ENCODE results near the gene CDPF1.

The CDPF1 gene

DNA sequence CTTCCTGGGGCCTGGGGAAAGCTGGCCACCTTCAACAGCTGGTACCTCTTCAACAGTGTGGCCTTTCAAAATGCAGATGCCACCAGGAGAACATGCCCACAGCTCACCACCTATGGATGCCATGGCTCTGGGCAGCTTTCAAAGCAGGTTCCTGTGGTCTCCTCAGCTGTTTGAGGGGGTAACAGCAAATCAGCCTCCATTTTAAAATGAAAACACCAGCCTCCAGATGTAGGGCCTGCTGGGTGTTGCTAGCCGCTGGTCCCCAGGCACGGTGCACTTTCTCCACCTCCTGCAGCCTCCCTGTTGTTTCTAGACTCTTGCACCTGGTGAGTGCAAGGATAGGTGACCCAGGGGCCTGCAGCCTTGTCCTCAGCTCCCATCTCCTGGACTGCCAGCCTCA is 10.0 kb downstream of the CDPF1 start:
- TF ChIP-seq CTCF (IDR thresholded peaks at IDR 0.05; ENCODE audit: borderline replicate concordance, control extremely low read depth, extremely low read depth, insufficient read depth, missing control alignments) = no peak
- no peak for DNase-seq (ENCODE audit: low spot score)
- in situ Hi-C loops (cut with MboI; ENCODE audit: low sequenced_read_pairs, unreplicated experiment) = no loop called here

- TF ChIP-seq CTCF (IDR thresholded peaks at IDR 0.05; ENCODE audit: borderline replicate concordance, control extremely low read depth, extremely low read depth, insufficient read depth, missing control alignments) = no peak
- no peak for DNase-seq (ENCODE audit: low spot score)
- in situ Hi-C loops (cut with MboI; ENCODE audit: low sequenced_read_pairs, unreplicated experiment) = no loop called here
These were observed 10.6 kb downstream of the CDPF1 start for GRCh38 chr22:46239261-46240048.

- no peak for DNase-seq (ENCODE audit: low spot score)
- in situ Hi-C loops (cut with MboI; ENCODE audit: low sequenced_read_pairs, unreplicated experiment) = no loop called here
These were observed 11.6 kb downstream of the CDPF1 start for GRCh38 chr22:46238541-46238940.

DNA sequence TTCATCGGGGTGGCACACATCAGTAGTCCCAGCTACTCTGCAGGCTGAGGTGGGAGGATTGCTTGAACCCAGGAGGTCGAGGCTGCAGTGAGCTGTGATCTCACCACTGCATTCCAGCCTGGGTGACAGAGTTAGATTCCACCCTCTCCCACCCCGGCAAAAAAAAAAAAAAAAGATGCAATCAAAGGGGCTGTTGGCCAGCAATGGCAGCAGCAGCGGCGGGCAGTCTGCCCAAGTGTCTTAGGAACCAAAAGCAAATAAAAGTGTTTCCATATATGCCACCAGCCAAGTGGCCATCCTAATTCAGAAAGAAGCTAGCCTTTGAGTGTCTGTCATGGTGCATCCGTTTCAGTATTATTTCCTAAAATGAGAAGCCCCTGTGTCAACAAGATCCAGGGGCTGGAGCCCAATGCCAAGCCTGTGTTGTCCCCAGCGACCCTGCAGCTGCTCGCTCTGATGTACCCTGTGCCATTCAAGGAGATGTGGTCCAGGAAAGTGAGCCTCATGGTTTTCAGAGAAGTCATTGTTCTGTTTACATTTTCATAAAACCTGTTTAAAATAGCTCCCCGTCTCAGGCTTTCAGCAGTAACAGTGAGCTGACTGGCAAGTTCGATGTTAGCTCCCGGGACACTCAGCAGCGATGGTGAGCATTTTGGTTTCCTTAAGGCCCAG is 12.5 kb downstream of the CDPF1 start:
- DNase-seq (ENCODE audit: low spot score) = no peak

More at GRCh38 chr22:46238541-46238940, 11.6 kb downstream of the CDPF1 start:
- TF ChIP-seq CTCF (IDR thresholded peaks at IDR 0.05; ENCODE audit: borderline replicate concordance, control extremely low read depth, extremely low read depth, insufficient read depth, missing control alignments) = no peak

DNA sequence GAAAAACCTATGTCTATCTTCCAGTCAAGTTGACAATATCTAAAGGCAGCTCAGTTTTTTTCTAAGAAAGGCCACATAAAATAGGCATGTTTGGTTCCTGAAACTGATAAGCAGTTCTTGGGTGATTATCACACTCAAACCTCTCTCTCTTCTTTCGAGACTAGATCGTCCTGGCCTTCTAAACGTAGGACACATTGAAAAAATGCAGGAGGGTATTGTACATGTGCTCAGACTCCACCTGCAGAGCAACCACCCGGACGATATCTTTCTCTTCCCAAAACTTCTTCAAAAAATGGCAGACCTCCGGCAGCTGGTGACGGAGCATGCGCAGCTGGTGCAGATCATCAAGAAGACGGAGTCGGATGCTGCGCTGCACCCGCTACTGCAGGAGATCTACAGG is 15.1 kb downstream of the CDPF1 start:
- DNase-seq (ENCODE audit: low spot score) = no peak
- in situ Hi-C loops (cut with MboI; ENCODE audit: low sequenced_read_pairs, unreplicated experiment) = no loop called here
- TF ChIP-seq CTCF (IDR thresholded peaks at IDR 0.05; ENCODE audit: borderline replicate concordance, control extremely low read depth, extremely low read depth, insufficient read depth, missing control alignments) = no peak

More for the DNA sequence above, 12.5 kb downstream of the CDPF1 start:
- in situ Hi-C loops (cut with MboI; ENCODE audit: low sequenced_read_pairs, unreplicated experiment) = no loop called here
- TF ChIP-seq CTCF (IDR thresholded peaks at IDR 0.05; ENCODE audit: borderline replicate concordance, control extremely low read depth, extremely low read depth, insufficient read depth, missing control alignments) = no peak

DNA sequence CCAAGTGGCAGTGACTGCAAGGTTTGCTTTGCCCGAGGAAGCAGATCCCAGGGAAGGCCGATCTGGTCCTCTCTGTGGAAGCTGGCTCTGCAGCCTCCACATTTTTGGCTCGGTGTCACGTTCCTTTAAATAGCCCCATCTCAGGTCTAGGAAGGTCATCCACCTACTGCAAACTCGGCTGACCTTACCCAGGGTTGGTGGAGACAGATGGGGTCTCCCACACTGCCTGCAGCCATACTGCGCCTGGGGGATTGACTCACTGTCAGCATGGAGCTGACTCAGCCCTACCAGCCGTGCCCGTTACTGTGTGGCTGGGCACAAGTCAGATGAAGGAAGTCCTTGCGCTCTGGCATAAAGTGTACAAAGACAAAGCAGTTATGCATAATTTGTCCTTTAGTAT is 16.9 kb downstream of the CDPF1 start:
- DNase-seq (ENCODE audit: low spot score) = no peak

More for the DNA sequence above, 16.9 kb downstream of the CDPF1 start:
- in situ Hi-C loops (cut with MboI; ENCODE audit: low sequenced_read_pairs, unreplicated experiment) = no loop called here
- TF ChIP-seq CTCF (IDR thresholded peaks at IDR 0.05; ENCODE audit: borderline replicate concordance, control extremely low read depth, extremely low read depth, insufficient read depth, missing control alignments) = no peak

All from GM13976 (cell line).